ENCODE results near the gene CAPN10.

CAPN10 gene

DNA sequence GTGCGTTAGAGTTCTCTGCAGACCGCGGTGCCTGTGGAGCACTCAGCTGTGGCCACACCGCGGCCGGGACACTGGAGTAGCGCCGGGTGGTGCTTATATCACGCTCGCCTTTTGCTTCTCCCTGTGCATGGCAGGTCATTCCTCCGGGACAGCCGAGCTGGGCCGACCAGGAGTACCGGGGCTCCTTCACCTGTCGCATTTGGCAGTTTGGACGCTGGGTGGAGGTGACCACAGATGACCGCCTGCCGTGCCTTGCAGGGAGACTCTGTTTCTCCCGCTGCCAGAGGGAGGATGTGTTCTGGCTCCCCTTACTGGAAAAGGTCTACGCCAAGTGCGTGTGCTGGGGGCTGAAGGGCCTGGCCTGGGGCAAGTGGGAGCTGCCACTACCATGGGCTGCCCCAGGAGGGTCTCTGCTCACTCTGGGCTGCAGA is 4.2 kb downstream of the CAPN10 start:
- no peak for DNase-seq

- DNase-seq, result no peak
Observed at GRCh38 chr2:240591226-240591625, 4.7 kb downstream of the CAPN10 start.

DNA sequence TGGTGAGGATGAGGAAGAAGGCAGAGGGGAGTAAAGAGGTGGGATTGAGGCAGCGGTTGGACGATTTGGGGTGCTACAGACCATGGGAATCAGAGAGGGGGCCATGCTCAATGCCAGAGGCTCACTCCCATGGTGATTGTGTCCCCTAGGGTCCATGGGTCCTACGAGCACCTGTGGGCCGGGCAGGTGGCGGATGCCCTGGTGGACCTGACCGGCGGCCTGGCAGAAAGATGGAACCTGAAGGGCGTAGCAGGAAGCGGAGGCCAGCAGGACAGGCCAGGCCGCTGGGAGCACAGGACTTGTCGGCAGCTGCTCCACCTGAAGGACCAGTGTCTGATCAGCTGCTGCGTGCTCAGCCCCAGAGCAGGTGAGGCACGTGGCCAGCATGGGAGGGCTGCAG is 5.2 kb downstream of the CAPN10 start:
- DNase-seq, result no peak

DNA sequence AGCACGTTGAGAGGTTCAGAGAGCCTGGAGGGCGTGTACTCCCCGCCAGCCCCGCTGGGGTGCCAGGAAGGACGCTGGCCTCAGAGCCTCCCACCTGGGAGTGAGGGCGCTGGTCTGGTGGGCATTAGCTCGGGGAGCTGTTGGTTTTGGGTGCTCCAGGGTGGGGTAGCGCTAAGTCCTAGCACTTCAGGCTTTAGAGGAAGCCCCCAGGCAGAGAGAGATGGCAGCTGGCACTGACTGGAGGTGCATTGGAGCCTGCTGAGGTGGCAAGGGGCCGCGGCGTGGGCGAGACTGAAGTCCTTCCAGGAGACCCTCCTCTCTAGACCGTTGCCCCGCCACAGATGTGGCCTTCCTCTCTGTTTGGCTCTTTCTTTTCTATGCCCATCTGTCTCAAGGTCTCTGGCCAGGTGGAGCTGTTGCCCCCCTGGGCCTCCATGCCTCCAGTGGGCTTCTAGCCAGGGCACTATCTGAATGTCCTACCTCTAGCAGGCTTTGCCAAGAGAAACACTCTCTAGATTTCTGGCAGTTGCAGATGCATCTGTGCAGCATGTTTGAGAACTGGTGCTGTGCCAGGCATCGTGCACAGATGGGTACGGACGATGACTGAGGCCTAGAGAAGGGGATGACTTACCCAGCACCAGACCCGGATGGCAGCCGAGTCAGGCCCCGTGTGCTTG is 6.6 kb downstream of the CAPN10 start:
- no peak for DNase-seq

GRCh38 chr2:240593703-240594451 is 7.3 kb downstream of the CAPN10 start:
- no peak for DNase-seq

- DNase-seq, result no peak
Observed at GRCh38 chr2:240594511-240595380, 8.2 kb downstream of the CAPN10 start.

DNA sequence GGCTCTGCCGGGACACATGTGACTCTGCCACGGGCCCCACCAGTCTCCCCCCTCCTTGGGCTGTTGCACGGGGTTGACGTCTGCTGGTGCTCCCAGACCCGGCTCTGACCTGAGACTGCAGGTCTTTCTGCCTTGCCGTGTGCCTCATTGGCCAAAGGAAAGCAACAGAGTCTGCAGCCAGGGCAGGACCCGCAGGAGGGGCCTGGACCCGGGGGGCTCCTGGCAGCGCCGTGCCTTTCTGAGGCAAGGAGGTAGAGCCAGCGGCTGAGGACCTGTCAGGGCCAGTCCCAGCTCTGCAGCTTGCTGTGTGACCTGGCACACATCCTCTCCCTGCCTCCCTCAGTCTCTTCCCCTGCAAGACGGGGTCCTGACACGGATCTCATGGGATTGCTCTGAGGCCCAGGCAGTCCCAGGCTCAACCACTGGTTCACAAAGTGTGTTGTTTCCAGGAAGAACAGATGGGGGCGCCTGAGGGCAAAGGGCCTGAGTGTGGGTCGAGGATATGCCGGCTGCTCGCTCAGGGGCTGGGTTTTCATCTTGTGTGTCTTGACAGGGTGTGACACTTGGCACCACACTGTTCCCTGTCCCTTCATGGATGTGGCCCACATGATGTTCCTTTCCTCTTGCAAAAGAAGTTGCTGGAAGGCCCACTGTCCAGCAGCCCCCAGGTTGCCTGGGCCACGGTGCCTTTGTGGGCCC is 9.0 kb downstream of the CAPN10 start:
- DNase-seq, result no peak

GRCh38 chr2:240596080-240596460 is 9.5 kb downstream of the CAPN10 start:
- DNase-seq, result no peak

- no peak for DNase-seq
Observed at GRCh38 chr2:240596491-240596931, 10.0 kb downstream of the CAPN10 start.

DNA sequence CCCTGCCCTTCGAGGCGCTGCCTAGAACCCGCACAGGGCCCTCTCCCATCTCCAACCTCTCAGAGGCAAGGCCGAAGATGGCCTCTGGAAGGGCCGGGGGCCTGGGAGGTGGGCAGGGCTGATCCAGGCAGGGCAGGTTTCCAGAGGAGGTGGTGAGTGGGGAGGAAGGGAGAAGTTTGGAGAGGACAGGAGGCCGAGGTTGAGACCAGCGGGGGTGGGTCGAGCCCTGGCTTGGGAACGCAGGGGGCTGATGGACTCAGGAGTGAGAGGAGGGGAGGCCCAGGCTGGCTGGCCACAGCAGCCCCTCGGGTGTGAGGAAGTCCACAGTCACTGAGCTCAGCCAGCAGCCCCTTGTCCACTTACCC is 10.5 kb downstream of the CAPN10 start:
- DNase-seq, result no peak

GRCh38 chr2:240597419-240598181 is 11.1 kb downstream of the CAPN10 start:
- DNase-seq, result no peak

- DNase-seq, result no peak
Observed at GRCh38 chr2:240598311-240598911, 11.9 kb downstream of the CAPN10 start.

DNA sequence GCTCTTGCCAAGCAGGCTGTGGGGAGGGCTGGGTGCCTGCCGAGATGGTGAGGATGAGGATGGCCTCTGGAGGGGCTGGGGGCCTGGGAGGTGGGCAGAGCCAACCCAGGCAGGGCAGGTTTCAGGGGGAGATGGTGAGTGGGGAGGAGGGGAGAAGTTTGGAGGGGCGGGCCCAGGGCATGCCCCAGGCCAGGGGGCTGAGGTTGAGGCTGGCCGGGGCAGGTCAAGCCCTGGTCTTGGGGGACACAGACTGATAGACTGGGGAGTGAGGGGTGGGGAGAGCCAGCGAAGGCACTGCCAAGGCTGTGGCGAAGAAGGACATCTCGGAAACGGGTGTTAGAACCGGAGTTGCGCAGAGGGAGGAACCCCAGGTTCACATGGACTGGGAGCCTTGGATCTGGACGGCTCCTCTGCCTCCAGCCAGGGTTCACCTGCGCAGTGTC is 12.6 kb downstream of the CAPN10 start:
- DNase-seq, result no peak

DNA sequence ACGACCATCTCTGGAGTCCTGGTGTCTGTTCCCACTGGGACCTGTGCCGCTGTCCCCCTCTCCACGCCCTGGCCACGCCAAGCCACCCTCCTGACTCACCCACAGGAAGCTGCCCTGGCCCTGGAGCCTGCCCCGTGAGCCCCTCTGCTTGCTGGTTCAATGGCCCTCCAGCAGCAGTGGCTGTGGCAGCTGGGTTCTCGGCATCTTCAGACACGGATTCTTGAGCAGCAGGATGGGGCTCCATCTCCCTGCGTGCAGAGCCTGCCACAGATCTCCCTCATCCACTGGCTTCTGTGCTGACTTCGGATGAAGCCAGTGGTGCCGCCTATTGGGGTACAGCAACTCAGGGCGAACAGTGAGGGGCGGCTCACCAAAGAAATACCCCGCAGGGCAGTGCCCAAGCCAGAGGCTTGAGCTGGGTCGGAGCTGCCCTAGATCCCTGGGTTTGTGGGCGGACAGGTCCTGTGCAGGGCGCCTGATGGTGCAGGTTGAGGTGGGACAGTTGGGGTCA is 14.0 kb downstream of the CAPN10 start:
- no peak for DNase-seq

DNA sequence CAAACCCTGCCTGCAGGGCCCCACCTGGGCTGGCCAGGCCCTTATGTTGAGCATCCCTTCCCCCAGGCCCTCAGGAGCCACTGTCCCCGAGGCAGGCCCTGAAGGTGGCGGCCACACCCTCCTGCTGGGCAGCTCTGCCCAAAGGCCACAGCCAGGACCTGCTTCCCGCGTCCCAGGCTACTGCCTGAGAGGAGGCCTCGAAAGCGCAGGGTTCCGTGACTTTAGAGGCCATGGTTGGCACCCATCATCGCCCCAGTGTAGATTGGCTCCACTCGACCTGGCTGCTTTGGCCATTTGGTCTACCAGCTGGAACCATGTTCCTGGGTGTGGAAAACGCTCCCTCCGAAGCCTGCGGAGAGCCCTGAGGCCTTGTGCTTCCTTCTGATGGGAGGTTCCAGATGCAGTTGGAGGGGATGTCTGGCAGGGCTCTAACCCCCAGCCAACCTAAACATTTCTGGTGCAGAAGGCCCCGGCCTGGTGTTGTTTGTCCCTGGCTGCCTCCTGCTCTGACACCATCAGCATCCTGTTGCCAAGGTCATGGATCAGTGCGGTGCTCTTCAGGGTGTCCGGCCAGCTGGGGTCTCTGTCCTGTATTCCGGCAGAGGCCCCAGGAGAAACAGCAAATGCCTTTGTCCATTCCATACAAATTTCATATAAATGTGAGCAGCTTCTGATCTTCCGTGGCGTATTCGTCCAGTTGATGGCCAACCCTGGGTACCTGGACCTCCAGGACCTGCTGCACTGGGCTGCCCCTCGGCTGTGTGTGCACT is 14.7 kb downstream of the CAPN10 start:
- no peak for DNase-seq

DNA sequence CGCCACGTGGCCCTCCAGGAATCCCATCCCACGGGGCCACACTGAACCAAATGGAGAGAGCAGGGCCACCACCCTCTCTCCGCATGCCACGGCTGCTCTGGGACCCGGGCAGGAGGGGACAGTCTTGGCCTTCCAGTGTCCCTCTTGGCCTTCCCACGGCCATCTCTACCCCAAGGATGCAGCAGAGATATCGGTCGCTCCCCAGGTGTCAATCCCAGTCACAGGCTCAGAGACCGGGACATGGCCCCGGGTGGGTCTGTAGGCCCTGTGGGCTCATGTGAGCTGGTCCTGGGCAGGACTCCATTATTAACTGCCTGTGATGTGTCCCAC is 15.3 kb downstream of the CAPN10 start:
- DNase-seq, result no peak

DNA sequence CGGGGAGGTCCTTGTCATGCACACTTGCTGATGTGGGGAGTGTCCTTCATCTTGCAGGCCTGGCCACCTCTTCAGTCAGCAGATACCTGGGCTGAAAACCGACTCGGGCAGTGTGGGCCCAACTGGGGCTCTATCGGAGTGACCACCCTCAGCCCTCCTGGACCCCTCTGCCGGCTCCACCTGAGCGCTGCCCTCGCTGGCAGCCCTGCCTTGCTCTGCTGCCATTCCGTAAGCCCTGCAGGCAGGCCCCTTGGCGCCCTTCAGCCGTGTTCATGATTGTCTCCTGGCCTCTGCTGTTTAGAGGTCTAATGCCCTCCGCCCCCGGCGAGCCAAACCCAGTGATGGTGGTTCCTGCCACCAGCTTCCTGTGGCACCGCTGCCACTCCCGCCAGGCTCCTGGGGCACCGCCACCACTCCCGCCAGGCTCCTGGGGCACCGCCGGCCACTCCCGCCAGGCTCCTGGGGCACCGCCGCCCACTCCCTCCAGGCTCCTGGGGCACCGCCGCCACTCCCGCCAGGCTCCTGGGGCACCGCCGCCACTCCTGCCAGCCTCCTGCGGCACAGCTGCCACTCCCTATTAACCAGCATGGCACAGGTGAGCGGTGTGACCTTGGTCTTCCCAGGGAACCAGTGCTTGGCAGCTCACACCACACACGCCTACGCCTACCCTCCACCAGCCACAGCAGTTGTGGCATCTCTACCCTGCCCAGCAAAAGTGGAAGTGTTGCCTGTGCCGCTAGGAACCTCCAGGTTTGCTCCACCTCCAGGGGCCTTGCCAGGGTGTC is 15.9 kb downstream of the CAPN10 start:
- DNase-seq, result no peak

GRCh38 chr2:240603081-240603835 is 16.7 kb downstream of the CAPN10 start:
- no peak for DNase-seq

DNA sequence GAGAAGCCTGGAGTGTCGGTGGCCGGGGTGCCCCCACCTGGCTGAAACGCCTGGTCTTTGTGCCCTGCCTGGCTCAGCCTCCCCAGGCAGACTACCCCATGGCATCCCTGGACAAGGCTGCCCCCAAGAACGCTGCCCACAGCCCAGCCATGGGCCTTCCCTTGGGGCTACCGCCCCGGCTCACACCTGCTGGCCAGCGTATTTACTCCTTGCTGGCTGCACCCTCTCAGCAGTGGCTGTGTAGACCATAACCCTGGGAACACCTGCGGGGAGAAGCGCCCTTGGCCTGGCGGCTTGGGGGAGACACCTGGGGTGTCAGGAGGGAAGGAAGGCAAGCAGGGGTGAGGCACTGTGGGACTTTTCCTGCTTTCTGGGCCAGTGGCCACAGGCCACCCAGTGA is 17.3 kb downstream of the CAPN10 start:
- DNase-seq, result no peak

Measured in SIG-M5 (cell line).